T-cell (primary cell): ENCODE results near the gene PPP1R7. TPM values are rescaled to one million over a fixed set of nuclear protein-coding genes. Genes with fewer than 3 reads are reported as not detected.

Experiments used
- ATAC-seq, 4 experiments: fragments of 200-7000 bp in 3 of 4; fragments of 150-1000 bp in 1 of 4; cut with Tn5 transposase; replicated peaks in 1 of 4; 1 replicate in 3 of 4; 2 replicates in 1 of 4; pipeline ENCODE4 v1.10.0; 2021; ENCODE audit warnings: moderate library complexity in 3 of 4, mild to moderate bottlenecking in 2 of 4, moderate number of reproducible peaks in 1 of 4
- CTCF ChIA-PET, 2 donors: fragments of 300-600 bp; sonication (Branson Sonifier 250); formaldehyde crosslinking; loops; one replicate each; lab custom pipeline; 2022; ENCODE audit warnings: antibody characterized with exemption in 2 of 2; lab: Charles Lee
- POLR2A ChIA-PET, 2 donors: fragments of 300-600 bp; sonication (Branson Sonifier 250); formaldehyde crosslinking; loops; one replicate each; lab custom pipeline; 2022; ENCODE audit warnings: antibody characterized with exemption in 2 of 2; lab: Charles Lee
- DNase-seq, 35 experiments: peaks; one replicate each; pipeline versions ENCODE4 v3.0.0 to v3.0.0-alpha.2; 2013 to 2023
- H3K27ac ChIP-seq: one replicate; pipeline ENCODE4 v1.5.1; 2013; ENCODE audit warnings: low read length
- H3K27me3 ChIP-seq, 2 experiments: replicated peaks in 1 of 2; 1 replicate in 1 of 2; 2 replicates in 1 of 2; pipeline versions ENCODE4 v1.6.1 to v1.7.0; 2013; ENCODE audit warnings: low read length in 1 of 2, mixed read lengths in 1 of 2; ENCODE audit not compliant: control insufficient read depth in 2 of 2, insufficient read depth in 2 of 2; ENCODE audit errors: extremely low read depth in 1 of 2
- H3K36me3 ChIP-seq, 2 donors: 1 replicate in 1 of 2; 2 replicates in 1 of 2; pipeline versions ENCODE4 v1.6.1 to v1.7.0; 2013; ENCODE audit warnings: low read length in 1 of 2; ENCODE audit not compliant: control insufficient read depth in 2 of 2, insufficient read depth in 1 of 2; ENCODE audit errors: extremely low read depth in 1 of 2
- H3K4me1 ChIP-seq, 2 experiments: 1 replicate in 1 of 2; 2 replicates in 1 of 2; pipeline versions ENCODE4 v1.6.1 to v1.7.0; 2013; ENCODE audit warnings: low read length in 2 of 2, mixed read lengths in 1 of 2; ENCODE audit not compliant: insufficient read depth in 2 of 2, control insufficient read depth in 1 of 2; ENCODE audit errors: extremely low read depth in 1 of 2
- H3K4me3 ChIP-seq, 2 donors: 1 replicate in 1 of 2; 2 replicates in 1 of 2; pipeline versions ENCODE4 v1.5.1 to v1.7.0; 2013; ENCODE audit warnings: mild to moderate bottlenecking in 2 of 2, low read length in 1 of 2, moderate library complexity in 1 of 2; ENCODE audit not compliant: control insufficient read depth in 1 of 2; ENCODE audit errors: extremely low read depth in 1 of 2
- H3K9me3 ChIP-seq: 2 replicates; pipeline ENCODE4 v1.7.0; 2013
- H3K27ac Mint-ChIP-seq, 2 donors: one replicate each; pipeline ENCODE4 v1.8.0; 2020 to 2021; ENCODE audit warnings: mild to moderate bottlenecking in 2 of 2, mixed read lengths in 2 of 2
- H3K27me3 Mint-ChIP-seq, 2 donors: one replicate each; pipeline ENCODE4 v1.8.0; 2021 to 2022; ENCODE audit warnings: mixed read lengths in 2 of 2
- H3K36me3 Mint-ChIP-seq: one replicate; pipeline ENCODE4 v1.8.0; 2021; ENCODE audit warnings: mixed read lengths
- H3K4me1 Mint-ChIP-seq, 3 donors: one replicate each; pipeline ENCODE4 v1.8.0; 2020 to 2022; ENCODE audit warnings: mixed read lengths in 3 of 3, mild to moderate bottlenecking in 1 of 3
- H3K4me3 Mint-ChIP-seq, 3 donors: one replicate each; pipeline ENCODE4 v1.8.0; 2020 to 2022; ENCODE audit warnings: mild to moderate bottlenecking in 3 of 3, mixed read lengths in 3 of 3, moderate library complexity in 3 of 3
- H3K9me3 Mint-ChIP-seq, 3 donors: one replicate each; pipeline ENCODE4 v1.8.0; 2020 to 2022; ENCODE audit warnings: mixed read lengths in 3 of 3
- WGBS: methylation state at CpG from one replicate; pipeline ENCODE4 v1.1.5; 2013; ENCODE audit warnings: missing lambda C conversion rate; ENCODE audit not compliant: insufficient coverage; 5-methylcytosine and 5-hydroxymethylcytosine counted together
- total RNA-seq, 35 experiments: library from RNA in 6 of 35; stranded (reverse) in 6 of 35; fragments of 120-200 nt in 1 of 35; gene quantifications; one replicate each; pipeline versions ENCODE4 v1.2.1 to v1.2.4 and lab custom pipeline; 2013 to 2026

The PPP1R7 gene
- total RNA-seq, 5 donors from 2014 or later (not counting 1 experiment from before 2014, with no cell fraction given): 46.6 to 61.2 (median 53.8) TPM

- Histone ChIP-seq H3K9me3 (no peaks in the 10 kb centered on the region), H3K4me1 (no peaks in the 10 kb centered on the region), H3K27ac (no peak overlapping the region), H3K27me3 (no peaks in the 10 kb centered on the region), H3K4me3 (no peak overlapping the region), H3K36me3 (no peaks in the 10 kb centered on the region)
- Mint-ChIP-seq H3K36me3 (no peaks in the 10 kb centered on the region), H3K4me3 (no peak overlapping the region), H3K27ac (no peak overlapping the region), H3K27me3 (no peaks in the 10 kb centered on the region), H3K9me3 (no peaks in the 10 kb centered on the region), H3K4me1 (no peaks in the 10 kb centered on the region)
- ChIA-PET CTCF (no interaction called here), POLR2A (no interaction called here)
- ATAC-seq: no peak
- no peak for DNase-seq
- WGBS: 90% methylated on average over 11 of the region's 15 CpGs
Measured at GRCh38 chr2:241189856-241190201, 39.6 kb downstream of the PPP1R7 start.

GRCh38 chr2:241190291-241190981 lies 40.2 kb downstream of the PPP1R7 start:
- CTCF ChIA-PET: no interaction called here
- WGBS: 87% methylated on average over 18 of the region's 19 CpGs

GRCh38 chr2:241191081-241191480 lies 40.8 kb downstream of the PPP1R7 start:
- H3K4me1 ChIP-seq: no peaks in the 10 kb centered on the region
- no peak overlapping the region for H3K4me3 Mint-ChIP-seq
- H3K4me1 Mint-ChIP-seq: no peaks in the 10 kb centered on the region
- no peaks in the 10 kb centered on the region for H3K36me3 Mint-ChIP-seq
- no peaks in the 10 kb centered on the region for H3K9me3 Mint-ChIP-seq
- CTCF ChIA-PET: interaction anchor here in 1 of 2 donors (0.6 kb wide), 1 partner anchor 334 kb away, joined by 3 read pairs; no protein-coding TSS in a partner anchor
- no peak overlapping the region for H3K27ac ChIP-seq
- H3K27me3 Mint-ChIP-seq: no peaks in the 10 kb centered on the region
- POLR2A ChIA-PET: no interaction called here
- H3K4me3 ChIP-seq: no peak overlapping the region
- DNase-seq: no peak
- H3K27me3 ChIP-seq: no peaks in the 10 kb centered on the region
- H3K36me3 ChIP-seq: no peaks in the 10 kb centered on the region
- no peak for ATAC-seq
- H3K27ac Mint-ChIP-seq: no peak overlapping the region
- WGBS: no CpG with 5 or more reads among the region's 14 CpGs
- H3K9me3 ChIP-seq: no peaks in the 10 kb centered on the region

More at GRCh38 chr2:241190291-241190981, 40.2 kb downstream of the PPP1R7 start:
- H3K9me3 ChIP-seq: no peaks in the 10 kb centered on the region
- POLR2A ChIA-PET: no interaction called here
- no peak overlapping the region for H3K4me3 ChIP-seq
- no peaks in the 10 kb centered on the region for H3K27me3 Mint-ChIP-seq
- H3K4me3 Mint-ChIP-seq: no peak overlapping the region
- H3K36me3 Mint-ChIP-seq: no peaks in the 10 kb centered on the region
- no peaks in the 10 kb centered on the region for H3K4me1 Mint-ChIP-seq
- no peak overlapping the region for H3K27ac Mint-ChIP-seq
- ATAC-seq: no peak
- no peaks in the 10 kb centered on the region for H3K4me1 ChIP-seq
- H3K27me3 ChIP-seq: no peaks in the 10 kb centered on the region
- H3K36me3 ChIP-seq: no peaks in the 10 kb centered on the region
- DNase-seq: no peak
- no peaks in the 10 kb centered on the region for H3K9me3 Mint-ChIP-seq
- no peak overlapping the region for H3K27ac ChIP-seq

GRCh38 chr2:241193271-241193670 lies 43.0 kb downstream of the PPP1R7 start:
- H3K4me1 Mint-ChIP-seq: no peaks in the 10 kb centered on the region
- no peak overlapping the region for H3K4me3 ChIP-seq
- ChIA-PET CTCF (no interaction called here), POLR2A (no interaction called here)
- H3K36me3 ChIP-seq: no peaks in the 10 kb centered on the region
- no peaks in the 10 kb centered on the region for H3K9me3 ChIP-seq
- H3K27ac Mint-ChIP-seq: no peak overlapping the region
- WGBS: no CpG with 5 or more reads among the region's 8 CpGs
- H3K9me3 Mint-ChIP-seq: no peaks in the 10 kb centered on the region
- no peaks in the 10 kb centered on the region for H3K4me1 ChIP-seq
- H3K36me3 Mint-ChIP-seq: no peaks in the 10 kb centered on the region
- no peaks in the 10 kb centered on the region for H3K27me3 ChIP-seq
- no peak overlapping the region for H3K4me3 Mint-ChIP-seq
- no peaks in the 10 kb centered on the region for H3K27me3 Mint-ChIP-seq
- no peak for DNase-seq
- no peak overlapping the region for H3K27ac ChIP-seq
- ATAC-seq: no peak

GRCh38 chr2:241194811-241195210 lies 44.5 kb downstream of the PPP1R7 start:
- Histone ChIP-seq H3K4me1 (no peaks in the 10 kb centered on the region), H3K4me3 (no peak overlapping the region), H3K27ac (no peak overlapping the region), H3K36me3 (no peaks in the 10 kb centered on the region), H3K9me3 (no peaks in the 10 kb centered on the region), H3K27me3 (no peaks in the 10 kb centered on the region)
- Mint-ChIP-seq H3K4me1 (no peaks in the 10 kb centered on the region), H3K36me3 (no peaks in the 10 kb centered on the region), H3K27ac (no peak overlapping the region), H3K4me3 (no peak overlapping the region), H3K9me3 (no peaks in the 10 kb centered on the region), H3K27me3 (no peaks in the 10 kb centered on the region)
- CTCF ChIA-PET: no interaction called here
- DNase-seq: no peak
- no peak for ATAC-seq
- POLR2A ChIA-PET: no interaction called here
- WGBS: 82% methylated on average over 7 of the region's 9 CpGs

- Mint-ChIP-seq H3K36me3 (no peaks in the 10 kb centered on the region), H3K27me3 (no peaks in the 10 kb centered on the region), H3K9me3 (no peaks in the 10 kb centered on the region), H3K4me3 (no peak overlapping the region), H3K27ac (no peak overlapping the region), H3K4me1 (no peaks in the 10 kb centered on the region)
- ChIA-PET POLR2A (no interaction called here), CTCF (no interaction called here)
- Histone ChIP-seq H3K4me3 (no peak overlapping the region), H3K9me3 (no peaks in the 10 kb centered on the region), H3K36me3 (no peaks in the 10 kb centered on the region), H3K4me1 (no peaks in the 10 kb centered on the region), H3K27ac (no peak overlapping the region), H3K27me3 (no peaks in the 10 kb centered on the region)
- 89% methylated on average over 18 of the region's 18 CpGs for WGBS
- DNase-seq (no peak), ATAC-seq (no peak)
Measured at GRCh38 chr2:241195506-241196130, 45.4 kb downstream of the PPP1R7 start.
